GM06990 (cell line): ENCODE measurements around the gene GABRG3.

Source experiments
- DNase-seq: peaks from one replicate; pipeline ENCODE4 v3.0.0-alpha.2; 2011; ENCODE audit not compliant: insufficient read length; ENCODE audit errors: extremely low read depth
- H3K27me3 ChIP-seq: replicated peaks from 2 replicates; pipeline ENCODE4 v1.6.0; 2011; ENCODE audit warnings: low read length; ENCODE audit not compliant: control insufficient read depth, insufficient read depth
- H3K36me3 ChIP-seq: 2 replicates; pipeline ENCODE4 v1.5.1; 2011; ENCODE audit warnings: low read length; ENCODE audit not compliant: control insufficient read depth, insufficient read depth
- H3K4me3 ChIP-seq: replicated peaks from 2 replicates; pipeline ENCODE4 v1.5.1; 2011; ENCODE audit warnings: low read depth, mild to moderate bottlenecking, control low read depth, low read length
- CTCF ChIP-seq: IDR thresholded peaks from 2 replicates; pipeline ENCODE4 v1.5.1; 2011; ENCODE audit warnings: low read length, control low read depth, mild to moderate bottlenecking, inconsistent platforms; ENCODE audit not compliant: insufficient read depth, poor library complexity, severe bottlenecking

The GABRG3 gene

GRCh38 chr15:26935322-26935721 lies 35.7 kb upstream of the GABRG3 start:
- DNase-seq = no peak
- no peak for TF ChIP-seq CTCF
- Histone ChIP-seq H3K4me3 (no peak overlapping the region), H3K27me3 (no peaks in the 10 kb centered on the region), H3K36me3 (no peaks in the 10 kb centered on the region)

- no peaks in the 10 kb centered on the region for H3K27me3 ChIP-seq
- DNase-seq = no peak
- no peak overlapping the region for H3K4me3 ChIP-seq
- H3K36me3 ChIP-seq = no peaks in the 10 kb centered on the region
- TF ChIP-seq CTCF = no peak
Measured at GRCh38 chr15:26936502-26936901, 34.5 kb upstream of the GABRG3 start.

GRCh38 chr15:26937134-26937533 lies 33.8 kb upstream of the GABRG3 start:
- no peak for DNase-seq
- Histone ChIP-seq H3K27me3 (no peaks in the 10 kb centered on the region), H3K4me3 (no peak overlapping the region), H3K36me3 (no peaks in the 10 kb centered on the region)
- TF ChIP-seq CTCF = no peak

GRCh38 chr15:26939398-26939797 lies 31.6 kb upstream of the GABRG3 start:
- no peak for DNase-seq
- TF ChIP-seq CTCF = no peak
- no peaks in the 10 kb centered on the region for H3K27me3 ChIP-seq
- no peak overlapping the region for H3K4me3 ChIP-seq
- H3K36me3 ChIP-seq = no peaks in the 10 kb centered on the region

GRCh38 chr15:26941489-26941888 lies 29.5 kb upstream of the GABRG3 start:
- Histone ChIP-seq H3K4me3 (no peak overlapping the region), H3K36me3 (no peaks in the 10 kb centered on the region), H3K27me3 (no peaks in the 10 kb centered on the region)
- no peak for DNase-seq
- TF ChIP-seq CTCF = no peak

GRCh38 chr15:26943866-26944265 lies 27.1 kb upstream of the GABRG3 start:
- Histone ChIP-seq H3K27me3 (no peaks in the 10 kb centered on the region), H3K4me3 (no peak overlapping the region), H3K36me3 (no peaks in the 10 kb centered on the region)
- TF ChIP-seq CTCF = no peak
- no peak for DNase-seq
